Nephron progenitor cell (in vitro differentiated cells): Measurements from ENCODE around the gene CMIP.

Experiments used
- DNase-seq: peaks from one replicate; pipeline ENCODE4 v3.0.0; 2021
- H3K27ac Mint-ChIP-seq: 2 replicates; pipeline ENCODE4 v1.8.0; 2021; ENCODE audit warnings: mild to moderate bottlenecking, moderate library complexity, mixed read lengths
- H3K27me3 Mint-ChIP-seq: 2 replicates; pipeline ENCODE4 v1.8.0; 2021; ENCODE audit warnings: mild to moderate bottlenecking, low read depth, mixed read lengths; ENCODE audit not compliant: poor library complexity
- H3K36me3 Mint-ChIP-seq: 2 replicates; pipeline ENCODE4 v1.8.0; 2021; ENCODE audit warnings: low read depth, mixed read lengths
- H3K4me1 Mint-ChIP-seq: 2 replicates; pipeline ENCODE4 v1.8.0; 2021; ENCODE audit warnings: mixed read lengths
- H3K4me3 Mint-ChIP-seq: 2 replicates; pipeline ENCODE4 v1.8.0; 2021; ENCODE audit warnings: mild to moderate bottlenecking, moderate library complexity, mixed read lengths
- H3K9me3 Mint-ChIP-seq: 2 replicates; pipeline ENCODE4 v1.8.0; 2021; ENCODE audit warnings: mild to moderate bottlenecking, moderate library complexity, mixed read lengths
- CTCF ChIP-seq: fragments of 200-600 bp; sonication (generic); IDR thresholded peaks from 2 replicates; pipeline ENCODE4 v1.5.0; 2021; ENCODE audit warnings: antibody characterized with exemption

CMIP gene

GRCh38 chr16:81625544-81626153 is 181.0 kb downstream of the CMIP start:
- Mint-ChIP-seq H3K4me1 (peaks cover 30% of the 10 kb centered on the region), H3K27me3 (peaks cover 3% of the 10 kb centered on the region), H3K27ac (no peak overlapping the region), H3K4me3 (no peak overlapping the region), H3K36me3 (no peaks in the 10 kb centered on the region), H3K9me3 (no peaks in the 10 kb centered on the region)
- no peak for TF ChIP-seq CTCF
- DNase-seq: no peak

- no peak overlapping the region for H3K4me3 Mint-ChIP-seq
- H3K4me1 Mint-ChIP-seq: peaks cover 35% of the 10 kb centered on the region
- H3K9me3 Mint-ChIP-seq: no peaks in the 10 kb centered on the region
Measured at GRCh38 chr16:81626181-81626674, 181.6 kb downstream of the CMIP start.

GRCh38 chr16:81627024-81627423 is 182.4 kb downstream of the CMIP start:
- DNase-seq: no peak
- no peaks in the 10 kb centered on the region for H3K9me3 Mint-ChIP-seq
- no peak overlapping the region for H3K4me3 Mint-ChIP-seq
- TF ChIP-seq CTCF: no peak
- no peaks in the 10 kb centered on the region for H3K36me3 Mint-ChIP-seq
- peaks cover 3% of the 10 kb centered on the region for H3K27me3 Mint-ChIP-seq
- H3K4me1 Mint-ChIP-seq: peaks cover 43% of the 10 kb centered on the region
- no peak overlapping the region for H3K27ac Mint-ChIP-seq

More at GRCh38 chr16:81626181-81626674, 181.6 kb downstream of the CMIP start:
- DNase-seq: no peak
- TF ChIP-seq CTCF: no peak
- Mint-ChIP-seq H3K27me3 (peaks cover 3% of the 10 kb centered on the region), H3K27ac (no peak overlapping the region), H3K36me3 (no peaks in the 10 kb centered on the region)

DNA sequence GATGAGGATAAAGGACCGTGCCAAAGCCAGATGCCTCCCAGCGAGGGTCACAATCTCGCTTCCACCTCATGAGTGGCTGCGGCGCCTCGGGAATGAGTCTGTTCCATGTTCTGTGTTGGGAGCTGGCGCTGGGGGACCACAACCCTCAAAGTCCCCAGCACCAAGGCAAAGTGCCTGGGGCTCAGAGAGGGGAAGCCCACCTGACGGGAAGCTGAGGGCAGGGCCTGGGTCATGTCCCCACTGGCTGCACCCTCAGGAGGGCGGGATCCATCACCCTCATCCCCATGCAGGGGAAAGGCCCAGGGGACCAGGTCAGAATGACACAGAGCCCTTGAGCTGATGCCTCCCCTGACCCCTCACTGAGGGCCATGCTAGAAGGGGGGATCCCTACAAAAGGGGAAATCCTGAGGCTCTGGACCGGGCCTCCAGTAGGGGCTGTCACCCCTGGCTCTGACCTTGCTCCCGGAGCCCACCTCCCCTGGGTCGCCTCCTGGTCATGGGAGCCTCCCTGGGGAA is 183.2 kb downstream of the CMIP start:
- no peak for TF ChIP-seq CTCF
- Mint-ChIP-seq H3K27ac (no peak overlapping the region), H3K36me3 (no peaks in the 10 kb centered on the region), H3K4me1 (peaks cover 51% of the 10 kb centered on the region), H3K27me3 (peaks cover 3% of the 10 kb centered on the region), H3K4me3 (no peak overlapping the region), H3K9me3 (no peaks in the 10 kb centered on the region)
- DNase-seq: no peak

DNA sequence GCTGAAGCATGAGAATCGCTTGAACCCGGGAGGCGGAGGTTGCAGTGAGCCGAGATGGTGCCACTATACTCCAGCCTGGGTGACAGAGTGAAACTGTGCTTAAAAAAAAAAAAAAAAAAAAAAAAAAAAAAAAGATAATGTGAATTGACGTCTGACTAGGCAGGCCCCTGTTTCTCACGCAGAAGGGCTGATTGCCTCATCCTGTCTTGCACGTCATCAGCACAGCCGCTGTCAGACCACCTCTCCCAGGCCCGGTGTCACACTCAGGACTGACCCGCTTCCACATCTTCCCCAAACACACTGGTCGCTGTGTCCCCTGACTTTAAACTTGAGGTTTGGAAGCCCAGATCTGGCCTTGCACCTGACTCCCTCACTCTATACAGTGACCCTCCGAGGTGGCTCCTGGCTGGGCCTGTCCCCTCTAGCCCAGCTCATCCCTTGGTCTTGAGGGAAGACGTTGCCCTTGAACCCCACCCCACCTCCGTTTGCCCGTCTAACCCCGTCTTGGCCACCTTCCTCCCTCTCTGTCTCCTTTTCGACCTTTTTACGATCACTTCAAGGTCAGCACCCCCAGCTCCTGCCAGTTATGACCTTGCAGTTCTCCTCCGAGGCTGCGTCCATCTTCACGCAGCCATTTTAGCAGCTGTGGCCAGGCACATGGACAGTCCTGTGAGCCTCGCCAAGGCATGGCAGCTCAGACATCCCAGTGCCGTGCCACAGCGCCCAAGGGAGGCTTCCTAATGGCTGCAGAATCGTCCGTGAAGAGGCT is 184.6 kb downstream of the CMIP start:
- H3K27me3 Mint-ChIP-seq: no peaks in the 10 kb centered on the region
- no peak for TF ChIP-seq CTCF
- H3K4me3 Mint-ChIP-seq: no peak overlapping the region
- no peak overlapping the region for H3K27ac Mint-ChIP-seq
- peaks cover 60% of the 10 kb centered on the region for H3K4me1 Mint-ChIP-seq
- DNase-seq: no peak
- no peaks in the 10 kb centered on the region for H3K9me3 Mint-ChIP-seq
- H3K36me3 Mint-ChIP-seq: no peaks in the 10 kb centered on the region
